NCI-H2196 treated with DMSO at 0.1 percent for 48 hours (cell line): ENCODE results near the gene SLC22A16.
"Not testable (repeated sequence)": the region's sequence is repeated elsewhere in the genome, so short reads cannot be mapped to it uniquely, and the experiment has no call there.

Experiments used
- DNase-seq: peaks from one replicate; lab custom pipeline; 2025; ENCODE audit not compliant: unreplicated experiment; lab: John Stamatoyannopoulos, UW

Gene SLC22A16

DNA sequence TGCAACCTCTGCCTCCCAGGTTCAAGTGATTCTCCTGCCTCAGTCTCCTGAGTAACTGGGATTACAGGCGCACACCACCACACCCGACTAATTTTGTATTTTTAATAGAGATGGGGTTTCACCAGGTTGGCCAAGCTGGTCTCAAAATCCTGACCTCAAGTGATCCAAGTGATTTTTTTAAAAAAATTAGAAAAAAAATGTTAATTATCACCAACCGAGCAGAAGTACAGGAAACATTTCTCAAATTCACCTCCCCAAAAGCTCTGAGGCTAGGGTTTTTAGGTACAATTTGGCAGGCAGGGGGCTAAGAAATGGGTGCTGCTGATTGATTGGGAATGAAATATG, 14.9 kb upstream of the SLC22A16 start:
- DNase-seq = no peak

DNA sequence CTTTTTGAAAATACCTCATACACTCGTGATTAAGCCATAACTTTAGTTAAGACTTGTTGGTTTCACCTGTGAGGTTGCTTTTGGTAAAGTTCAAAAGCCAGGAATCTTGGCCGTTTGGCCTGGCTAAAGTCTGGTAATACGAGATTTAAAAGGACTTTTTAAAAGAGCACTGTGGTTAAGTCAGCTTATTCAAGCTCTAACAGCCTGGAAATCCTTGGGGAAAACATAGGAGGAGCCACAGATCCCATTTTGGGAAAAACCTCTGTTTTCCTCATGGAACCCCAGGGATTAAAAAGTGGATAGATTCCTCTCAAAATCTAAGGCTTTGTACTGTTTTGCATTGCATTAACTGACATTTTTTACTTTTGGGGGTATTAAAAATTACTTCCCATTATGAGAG, 13.7 kb upstream of the SLC22A16 start:
- DNase-seq = no peak

DNA sequence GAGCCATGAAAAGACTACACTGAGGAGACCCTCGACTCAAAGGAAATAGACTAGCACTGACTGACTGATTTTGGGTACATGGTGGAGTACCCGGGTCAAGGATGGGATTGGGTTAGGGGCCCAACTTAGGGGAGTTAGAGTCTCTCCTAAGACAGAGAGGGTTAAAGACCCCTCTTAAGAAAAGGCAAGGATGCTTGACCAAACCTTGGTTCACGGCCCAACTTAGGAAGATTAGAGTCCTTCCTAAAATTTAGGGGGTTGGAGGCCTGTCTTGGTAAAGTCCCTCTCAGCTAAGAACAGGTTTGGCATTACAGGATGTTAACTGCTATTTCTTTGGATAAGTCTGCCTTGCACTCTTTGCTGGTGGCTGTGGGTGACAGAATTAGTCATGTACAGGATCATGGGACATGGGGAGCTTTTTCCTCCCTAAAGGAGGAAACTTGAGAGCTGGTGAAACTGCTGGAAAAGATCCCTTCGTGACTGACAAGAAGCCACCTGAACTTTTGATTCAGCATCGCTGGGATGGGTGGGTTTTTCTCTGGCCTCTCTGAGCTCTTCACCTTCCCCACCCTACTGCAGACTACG, 12.3 kb upstream of the SLC22A16 start:
- no peak for DNase-seq

DNA sequence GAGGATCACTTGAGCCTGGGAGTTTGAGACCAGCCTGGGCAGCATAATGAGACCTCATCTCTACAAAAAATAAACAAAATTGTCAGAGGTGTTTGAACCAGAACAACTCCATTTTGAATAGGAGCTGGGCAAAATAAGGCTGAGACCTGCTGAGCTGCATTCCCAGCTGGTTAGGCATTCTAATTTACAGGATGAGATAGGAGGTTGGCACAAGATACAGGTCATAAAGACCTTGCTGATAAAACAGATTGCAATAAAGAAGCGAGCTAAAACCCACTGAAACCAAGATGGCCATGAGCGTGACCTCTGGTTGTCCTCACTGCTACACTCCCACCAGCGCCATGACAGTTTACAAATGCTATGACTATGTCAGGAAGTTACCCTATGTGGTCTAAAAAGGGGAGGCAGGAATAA, 11.6 kb upstream of the SLC22A16 start:
- not testable (repeated sequence) for DNase-seq

DNA sequence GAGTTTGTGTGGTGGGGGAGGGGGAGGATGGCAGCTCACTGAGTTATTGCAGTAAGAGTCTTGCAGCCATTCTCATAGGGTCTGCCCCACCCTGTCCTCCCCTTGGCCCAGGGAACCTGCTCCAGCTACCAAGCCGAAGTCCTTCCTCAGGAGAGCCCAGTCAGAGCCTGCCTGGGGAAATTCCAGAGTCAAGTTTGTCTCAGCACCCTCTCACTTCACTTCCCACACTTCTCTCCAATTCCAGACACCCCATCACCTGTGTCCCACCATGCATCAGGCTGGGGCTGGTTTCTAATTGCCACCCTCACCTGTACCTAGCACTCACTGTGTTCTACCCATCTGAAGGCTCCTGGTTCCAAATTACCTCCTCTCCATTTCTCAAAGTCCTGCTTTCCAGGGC, 10.3 kb upstream of the SLC22A16 start:
- no peak for DNase-seq

DNA sequence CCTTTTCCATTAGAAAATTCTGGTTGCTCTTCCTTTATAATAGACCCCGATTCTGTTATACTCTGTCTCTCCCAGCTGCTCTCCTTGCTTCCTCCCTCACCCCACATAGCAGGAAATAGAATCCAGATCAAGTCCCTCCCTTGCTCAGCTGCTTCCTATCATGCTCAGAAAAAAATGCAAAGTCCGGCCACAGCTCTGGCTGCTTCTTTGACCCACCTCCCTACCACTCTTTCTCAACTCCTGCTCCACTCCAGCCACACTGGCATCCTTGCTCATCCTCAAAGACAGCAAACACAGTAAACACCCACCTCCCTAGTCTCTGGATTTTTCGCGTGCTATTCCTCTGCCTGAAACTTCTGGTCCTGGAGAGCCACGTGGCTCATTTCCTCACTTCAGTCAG, 9.1 kb upstream of the SLC22A16 start:
- no peak for DNase-seq

DNA sequence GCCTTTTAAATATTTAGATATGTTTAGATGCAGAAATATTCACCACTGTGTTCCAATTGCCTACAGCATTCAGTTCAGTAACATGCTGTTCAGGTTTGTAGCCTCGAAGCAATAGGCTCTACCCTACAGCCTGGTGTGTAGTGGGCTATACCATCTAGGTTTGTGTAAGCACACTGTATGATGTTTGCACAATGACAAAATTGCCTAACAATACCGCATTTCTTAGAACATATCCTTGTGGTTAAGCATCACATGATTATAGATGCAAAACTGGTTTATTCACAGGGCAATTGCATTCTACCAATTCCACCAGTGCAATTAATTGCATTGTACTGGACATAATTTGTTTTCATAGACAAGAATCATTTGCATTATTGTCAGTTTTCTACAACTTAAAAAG, 7.9 kb upstream of the SLC22A16 start:
- DNase-seq = no peak

DNA sequence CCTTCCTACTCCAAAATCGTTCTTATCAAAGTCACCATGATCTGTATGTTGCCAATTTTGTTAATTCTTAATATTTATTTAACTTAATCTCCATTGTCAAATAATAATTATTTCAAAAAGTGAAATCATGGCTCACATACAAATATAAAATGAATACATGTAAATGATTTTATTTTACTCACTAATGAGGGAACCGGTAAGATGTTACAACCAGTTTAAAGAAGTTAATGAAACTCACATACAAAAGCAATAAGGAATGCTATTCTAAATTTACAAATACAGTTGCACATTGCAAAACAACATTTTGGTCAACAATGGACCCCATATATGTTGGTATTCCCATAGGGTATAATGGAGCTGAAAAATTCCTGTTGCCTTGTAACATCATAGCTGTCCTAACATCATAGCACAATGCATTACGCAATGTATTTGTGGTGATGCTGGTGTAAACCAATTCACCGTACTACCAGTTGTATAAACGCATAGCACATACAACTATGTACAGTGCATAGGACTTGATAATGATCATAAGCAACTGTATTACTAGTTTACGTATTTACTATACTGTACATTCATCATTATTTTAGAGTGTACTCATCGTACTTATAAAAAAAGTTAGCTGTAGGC, 6.5 kb upstream of the SLC22A16 start:
- no peak for DNase-seq

- no peak for DNase-seq
Observed at GRCh38 chr6:110481081-110481480, 4.7 kb upstream of the SLC22A16 start.

DNA sequence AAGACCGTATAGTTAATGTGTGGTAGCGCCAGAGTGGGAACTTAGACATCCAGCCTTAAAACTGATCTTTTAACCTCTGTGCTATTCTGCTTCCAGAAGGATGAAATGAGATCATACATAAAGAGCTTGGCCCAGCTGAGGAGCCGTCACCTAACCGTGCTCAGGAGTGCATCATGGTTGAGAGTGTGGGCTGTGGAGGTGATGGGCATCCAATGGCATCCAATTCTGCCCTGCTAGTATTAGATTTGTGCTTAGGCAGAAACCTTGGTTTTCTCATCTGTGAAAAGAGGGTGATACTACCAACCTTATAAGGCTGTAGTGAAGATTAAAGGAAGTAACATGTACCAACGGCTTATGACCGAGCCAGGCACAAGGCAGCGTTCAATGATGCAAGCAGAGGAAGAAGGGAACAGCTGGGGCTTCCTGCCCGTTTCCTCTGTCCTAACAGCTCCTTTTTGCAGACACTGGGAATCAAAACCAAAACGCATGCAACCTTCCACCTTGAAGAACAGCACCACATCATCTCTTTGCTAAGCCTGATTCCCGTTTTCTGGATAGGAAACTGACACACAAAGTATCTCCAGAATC, 1.3 kb downstream of the SLC22A16 start:
- DNase-seq = no peak

DNA sequence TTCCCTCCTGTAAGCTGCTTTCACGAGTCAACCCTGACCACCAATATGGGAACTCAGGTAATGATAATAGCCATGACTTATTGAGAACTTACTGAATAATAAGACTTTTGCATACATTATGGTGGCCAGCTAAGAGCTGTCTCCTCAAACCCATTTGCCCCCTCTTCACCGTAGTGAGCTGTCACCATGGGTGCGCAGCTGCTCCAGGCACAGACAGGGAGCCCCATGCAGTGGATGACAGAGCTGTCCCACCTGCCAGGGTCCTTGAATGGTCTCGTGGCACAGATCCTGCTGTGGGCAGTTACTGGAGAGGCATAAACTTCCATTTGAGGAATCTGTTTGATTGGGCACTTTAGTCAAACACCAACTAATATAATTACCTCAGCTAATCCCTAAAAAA, 1.9 kb downstream of the SLC22A16 start:
- no peak for DNase-seq

DNA sequence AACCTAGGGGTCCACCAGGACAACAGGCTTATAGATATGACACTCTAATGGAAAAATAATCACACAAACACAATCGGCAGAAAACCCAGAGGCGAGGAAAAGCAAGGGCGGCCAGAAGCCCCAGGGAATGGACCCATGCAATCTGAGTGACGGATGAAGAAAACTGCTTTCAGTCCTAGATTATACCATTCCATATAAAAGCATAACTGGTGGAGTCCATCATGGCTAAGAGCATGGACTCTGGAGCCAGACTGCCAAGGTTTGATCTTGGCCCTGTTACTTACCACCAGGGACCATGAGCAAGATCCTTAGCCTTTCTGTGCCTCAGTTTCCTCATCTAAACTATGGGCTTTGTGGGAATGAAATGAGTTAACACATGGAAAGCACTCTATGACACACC, 3.7 kb downstream of the SLC22A16 start:
- DNase-seq = no peak

DNA sequence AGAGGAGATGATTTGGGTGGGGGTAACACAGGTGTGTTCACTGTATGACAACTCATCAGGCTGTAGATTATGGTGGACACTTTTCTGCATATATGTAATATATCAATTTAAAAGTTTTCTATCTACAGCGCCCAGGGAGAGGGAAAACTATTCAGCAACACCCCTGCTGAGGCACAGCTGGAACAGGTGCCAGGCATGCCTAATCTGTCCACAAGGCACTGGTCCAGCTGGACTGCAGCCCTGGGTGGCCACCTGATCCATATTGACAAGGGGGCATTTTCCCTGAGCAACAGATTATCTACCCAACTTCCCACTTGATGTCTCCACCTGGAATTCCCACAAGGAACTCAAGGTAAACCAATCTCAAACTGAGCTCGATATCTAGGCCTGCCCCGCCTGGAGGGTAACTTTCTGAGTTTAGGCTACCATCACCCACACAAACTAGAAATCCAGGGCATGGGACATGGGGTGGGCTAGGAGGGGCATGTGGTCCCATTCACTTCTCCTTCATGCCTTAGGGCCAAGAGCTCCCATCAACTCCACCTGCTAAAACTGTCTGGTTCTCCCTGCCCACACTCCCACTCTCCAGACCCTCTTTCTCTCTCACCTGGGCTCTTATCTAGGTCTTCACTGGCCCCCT, 4.6 kb downstream of the SLC22A16 start:
- no peak for DNase-seq

DNA sequence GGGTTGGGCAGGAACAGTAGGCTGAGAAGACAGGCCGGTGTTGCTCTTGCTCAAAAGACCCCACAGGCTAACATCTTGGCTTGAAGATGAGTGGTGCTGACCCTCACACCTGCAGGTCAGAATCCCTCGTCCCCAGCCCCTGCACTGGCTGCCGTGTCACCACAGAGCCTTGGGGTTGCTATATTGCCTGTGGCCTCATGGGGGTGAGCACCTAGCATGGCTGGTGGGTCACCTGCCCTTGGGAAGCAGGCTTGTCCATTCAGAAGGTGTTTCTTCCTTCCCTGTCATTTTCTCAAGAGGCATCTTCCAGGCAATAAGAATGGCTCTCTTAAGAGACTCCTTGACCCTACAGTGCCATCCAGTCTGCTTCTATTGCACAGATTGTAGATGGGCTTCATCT, 7.7 kb downstream of the SLC22A16 start:
- DNase-seq = no peak

GRCh38 chr6:110467566-110468140, 8.8 kb downstream of the SLC22A16 start:
- DNase-seq = no peak

DNA sequence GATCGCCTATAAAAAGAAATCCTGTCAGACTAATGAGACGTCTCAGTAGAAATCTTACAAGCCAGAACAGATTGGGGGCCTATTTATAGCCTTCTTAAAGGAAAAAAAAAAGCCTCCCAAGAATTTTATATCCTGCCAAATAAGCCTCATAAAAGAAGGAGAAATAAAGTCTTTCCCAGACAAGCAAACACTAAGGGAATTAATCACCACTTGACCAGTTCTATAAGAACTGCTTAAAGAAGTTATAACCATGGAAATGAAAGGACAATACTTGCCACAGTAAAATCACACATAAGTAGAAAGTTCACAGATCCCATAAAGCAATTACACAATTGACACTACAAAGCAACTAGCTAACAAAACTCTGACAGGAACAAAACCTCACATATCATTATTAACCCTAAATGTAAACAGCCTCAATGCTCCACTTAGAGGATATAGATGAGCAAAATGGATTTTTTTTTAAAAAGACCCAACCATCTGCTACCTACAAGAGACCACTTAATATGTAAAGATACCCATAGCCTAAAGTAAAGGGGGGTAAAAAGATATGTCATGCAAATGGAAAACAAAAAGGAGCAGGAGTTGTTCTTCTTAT, 13.4 kb downstream of the SLC22A16 start:
- no peak for DNase-seq

DNA sequence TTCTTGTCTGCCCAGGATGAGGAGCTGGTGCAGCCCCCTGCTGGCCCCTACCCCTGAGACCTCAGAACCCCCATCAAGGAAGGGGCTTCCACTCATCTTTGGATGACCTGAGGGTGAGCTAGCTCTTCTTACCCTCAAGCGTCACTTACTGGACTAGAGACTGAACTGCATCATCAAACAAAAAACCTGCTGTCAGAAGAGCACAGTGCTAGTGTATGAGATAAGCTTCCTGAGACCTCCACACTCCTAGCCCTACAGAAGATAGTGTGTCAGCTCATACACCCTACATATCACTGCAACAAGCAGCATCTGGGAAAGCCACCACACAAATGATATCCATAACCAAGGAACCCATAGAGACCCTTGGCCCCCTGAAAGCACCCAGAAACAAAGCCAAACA, 15.0 kb downstream of the SLC22A16 start:
- DNase-seq = no peak

GRCh38 chr6:110459137-110459536, 17.3 kb downstream of the SLC22A16 start:
- DNase-seq = no peak

DNA sequence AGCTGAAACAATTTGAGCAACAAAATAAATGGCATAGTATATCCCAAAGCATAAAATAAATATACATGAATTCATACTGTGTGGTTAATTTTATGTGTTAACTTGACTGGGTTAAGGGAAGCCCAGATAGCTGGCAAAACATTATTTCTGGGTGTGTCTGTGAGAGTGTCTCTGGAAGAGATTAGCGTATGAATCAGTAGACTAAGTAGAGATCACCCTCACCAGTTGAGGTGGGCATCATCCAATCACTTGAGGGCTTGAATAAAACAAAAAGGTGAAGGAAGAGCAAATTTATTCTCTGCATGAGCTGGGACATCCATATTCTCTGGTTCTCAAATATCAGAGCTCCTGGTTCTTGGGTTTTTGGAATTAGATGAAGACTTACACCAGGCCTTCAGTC, 17.9 kb downstream of the SLC22A16 start:
- DNase-seq = no peak

DNA sequence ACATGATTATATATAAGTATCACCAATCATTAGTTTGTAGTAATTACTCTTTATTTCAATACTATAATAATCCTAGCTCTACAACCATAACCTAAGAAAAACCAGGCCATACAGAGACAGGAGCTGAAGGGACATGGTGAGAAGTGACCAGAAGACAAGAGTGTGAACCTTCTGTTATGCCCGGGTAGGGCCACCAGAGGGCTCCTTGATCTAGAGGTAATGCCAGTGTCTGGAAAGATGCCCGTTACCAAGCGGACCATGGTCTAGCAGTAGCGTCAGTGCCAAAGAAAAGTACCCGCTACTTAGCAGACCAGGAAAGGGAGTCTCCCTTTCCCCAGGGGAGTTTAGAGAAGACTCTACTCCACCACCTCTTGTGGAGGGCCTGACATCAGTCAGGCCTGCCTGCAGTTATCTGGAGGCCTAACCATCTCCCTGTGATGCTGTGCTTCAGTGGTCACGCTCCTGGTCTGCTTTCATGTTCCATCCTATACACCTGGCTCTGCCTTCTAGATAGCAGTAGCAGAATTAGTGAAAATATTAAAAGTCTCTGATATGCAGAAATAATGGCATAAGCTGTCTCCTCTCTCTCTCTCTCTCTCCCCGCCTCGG, 18.7 kb downstream of the SLC22A16 start:
- not testable (repeated sequence) for DNase-seq

GRCh38 chr6:110456694-110457093, 19.7 kb downstream of the SLC22A16 start:
- DNase-seq = no peak
